ENCODE measurements around the gene THOC5.

DNA sequence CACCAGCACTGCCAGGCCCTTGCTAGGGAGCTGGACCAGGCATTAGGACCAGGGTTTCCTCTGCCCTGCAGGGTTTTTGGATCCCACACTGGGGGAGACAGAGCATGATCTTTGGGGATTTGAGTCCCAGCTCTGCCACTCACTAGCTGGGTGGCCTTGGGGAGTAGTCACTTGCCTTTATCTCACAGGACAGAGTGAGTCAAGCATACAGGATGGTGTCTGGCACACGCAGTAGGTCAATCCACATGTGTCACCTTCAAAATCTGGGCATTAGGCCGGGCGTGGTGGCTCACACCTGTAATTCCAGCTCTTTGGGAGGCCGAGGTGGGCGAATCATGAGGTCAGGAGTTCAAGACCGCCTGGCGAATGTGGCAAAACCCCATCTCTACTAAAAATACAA lies 70.8 kb downstream of the THOC5 start:
- TF ChIP-seq, protein P1, sequence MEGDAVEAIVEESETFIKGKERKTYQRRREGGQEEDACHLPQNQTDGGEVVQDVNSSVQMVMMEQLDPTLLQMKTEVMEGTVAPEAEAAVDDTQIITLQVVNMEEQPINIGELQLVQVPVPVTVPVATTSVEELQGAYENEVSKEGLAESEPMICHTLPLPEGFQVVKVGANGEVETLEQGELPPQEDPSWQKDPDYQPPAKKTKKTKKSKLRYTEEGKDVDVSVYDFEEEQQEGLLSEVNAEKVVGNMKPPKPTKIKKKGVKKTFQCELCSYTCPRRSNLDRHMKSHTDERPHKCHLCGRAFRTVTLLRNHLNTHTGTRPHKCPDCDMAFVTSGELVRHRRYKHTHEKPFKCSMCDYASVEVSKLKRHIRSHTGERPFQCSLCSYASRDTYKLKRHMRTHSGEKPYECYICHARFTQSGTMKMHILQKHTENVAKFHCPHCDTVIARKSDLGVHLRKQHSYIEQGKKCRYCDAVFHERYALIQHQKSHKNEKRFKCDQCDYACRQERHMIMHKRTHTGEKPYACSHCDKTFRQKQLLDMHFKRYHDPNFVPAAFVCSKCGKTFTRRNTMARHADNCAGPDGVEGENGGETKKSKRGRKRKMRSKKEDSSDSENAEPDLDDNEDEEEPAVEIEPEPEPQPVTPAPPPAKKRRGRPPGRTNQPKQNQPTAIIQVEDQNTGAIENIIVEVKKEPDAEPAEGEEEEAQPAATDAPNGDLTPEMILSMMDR (IDR thresholded peaks at IDR 0.05; ENCODE audit: insufficient read depth, low read length, poor library complexity, severe bottlenecking), result no peak
- no peak for TF ChIP-seq EZH2phosphoT487 (conservative IDR thresholded peaks at IDR 0.05; ENCODE audit: low read length)
